Bone marrow (tissue), 2 donors: ENCODE results near the gene LPCAT4.
"Not testable (repeated sequence)": the region's sequence is repeated elsewhere in the genome, so short reads cannot be mapped to it uniquely, and the experiment has no call there.

Experiments used
- DNase-seq, 2 donors: peaks; one replicate each; lab custom pipeline; 2025; lab: John Stamatoyannopoulos, UW

LPCAT4 gene, protein sequence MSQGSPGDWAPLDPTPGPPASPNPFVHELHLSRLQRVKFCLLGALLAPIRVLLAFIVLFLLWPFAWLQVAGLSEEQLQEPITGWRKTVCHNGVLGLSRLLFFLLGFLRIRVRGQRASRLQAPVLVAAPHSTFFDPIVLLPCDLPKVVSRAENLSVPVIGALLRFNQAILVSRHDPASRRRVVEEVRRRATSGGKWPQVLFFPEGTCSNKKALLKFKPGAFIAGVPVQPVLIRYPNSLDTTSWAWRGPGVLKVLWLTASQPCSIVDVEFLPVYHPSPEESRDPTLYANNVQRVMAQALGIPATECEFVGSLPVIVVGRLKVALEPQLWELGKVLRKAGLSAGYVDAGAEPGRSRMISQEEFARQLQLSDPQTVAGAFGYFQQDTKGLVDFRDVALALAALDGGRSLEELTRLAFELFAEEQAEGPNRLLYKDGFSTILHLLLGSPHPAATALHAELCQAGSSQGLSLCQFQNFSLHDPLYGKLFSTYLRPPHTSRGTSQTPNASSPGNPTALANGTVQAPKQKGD

DNA sequence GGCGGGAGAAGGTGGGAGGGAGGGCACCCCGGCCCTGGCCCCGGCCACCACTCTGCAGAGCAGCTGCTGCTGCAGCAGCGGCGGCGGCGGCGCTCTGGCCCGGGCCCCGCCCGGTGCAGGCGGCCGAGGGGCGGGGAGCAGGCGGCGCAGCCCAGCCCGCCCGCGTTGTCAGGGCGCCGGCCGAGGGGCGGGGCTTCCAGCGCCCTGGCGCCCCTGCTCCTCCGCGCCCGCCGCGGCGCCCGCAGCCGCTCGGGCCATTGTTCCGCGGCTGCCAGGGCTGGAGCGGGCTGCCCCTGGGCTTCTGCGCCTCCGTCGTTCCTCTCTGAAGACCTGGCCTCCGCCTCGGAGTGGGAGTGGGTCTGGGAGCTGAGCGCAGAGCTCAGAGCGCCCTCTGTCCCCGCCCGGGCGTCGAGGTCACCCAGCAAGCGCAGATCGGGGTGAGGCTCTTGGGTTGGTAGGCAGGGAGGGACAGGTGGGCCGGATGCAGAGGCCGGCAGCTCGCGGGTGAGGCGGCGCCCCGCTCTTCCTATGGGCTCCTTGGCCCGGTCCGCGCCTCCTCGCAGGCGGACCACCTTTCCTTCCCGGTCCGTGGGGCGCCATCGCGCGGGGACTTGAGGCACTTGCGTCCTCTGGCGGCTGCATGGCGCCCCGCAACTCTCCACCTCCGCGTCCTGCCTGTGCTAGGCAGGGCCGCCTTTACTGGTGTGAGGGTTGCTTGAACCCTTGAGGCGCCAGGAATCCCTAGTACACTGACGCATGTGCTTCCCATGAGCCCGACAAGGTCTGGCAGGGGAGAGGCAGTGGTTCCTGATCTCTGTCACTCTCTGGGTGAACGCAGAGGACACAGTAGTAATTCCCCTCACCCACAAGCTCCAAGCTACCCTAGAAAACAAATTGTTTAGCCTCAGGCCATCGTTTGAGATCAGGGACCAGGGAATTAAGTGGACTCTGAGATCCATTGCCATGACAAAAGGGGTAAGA, at the start of gene LPCAT4:
Gene LPCAT4, minus strand, starts transcription at position 96 of the 981 bp plus-strand sequence. CDS start 96 bp downstream, outside the sequence.
- DNase-seq = peak; percentile 65 to 91

- not testable (repeated sequence) for DNase-seq
These were observed 42.5 kb upstream of the LPCAT4 start for GRCh38 chr15:34409511-34409910.

GRCh38 chr15:34408973-34409372, 42.0 kb upstream of the LPCAT4 start:
- not testable (repeated sequence) for DNase-seq

- not testable (repeated sequence) for DNase-seq
These were observed 36.9 kb upstream of the LPCAT4 start for GRCh38 chr15:34403899-34404298.

GRCh38 chr15:34403160-34403598, 36.2 kb upstream of the LPCAT4 start:
- DNase-seq = not testable (repeated sequence)

DNA sequence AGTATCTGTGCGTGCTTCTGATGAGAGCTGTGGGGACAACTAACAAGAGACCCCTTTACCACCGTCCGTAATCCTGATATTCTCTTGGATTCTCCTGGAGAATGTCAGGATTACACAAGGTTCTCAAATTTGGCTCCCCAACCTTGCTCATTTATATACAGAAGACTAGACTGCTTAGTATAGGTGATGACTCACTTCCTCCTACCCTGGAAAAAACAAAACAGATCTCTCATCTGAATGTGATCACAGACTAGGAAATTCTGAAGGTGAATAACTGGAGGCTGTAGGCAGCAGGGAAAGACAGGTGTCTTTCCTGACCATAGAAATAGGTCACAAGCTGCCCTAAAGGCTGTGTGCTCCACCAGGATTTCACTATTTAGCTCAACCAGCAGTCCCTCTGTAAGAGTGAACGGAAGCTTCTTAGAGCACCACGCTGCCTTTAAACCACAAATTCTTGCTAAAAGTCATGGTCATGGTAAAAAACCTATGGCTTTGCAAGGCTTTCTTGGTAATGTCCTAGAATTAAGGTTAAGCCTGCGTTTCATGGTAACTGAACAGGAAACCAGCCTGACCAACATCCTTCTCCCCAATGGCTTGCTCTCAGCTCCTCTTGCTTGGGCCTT, 30.8 kb upstream of the LPCAT4 start:
- not testable (repeated sequence) for DNase-seq

DNA sequence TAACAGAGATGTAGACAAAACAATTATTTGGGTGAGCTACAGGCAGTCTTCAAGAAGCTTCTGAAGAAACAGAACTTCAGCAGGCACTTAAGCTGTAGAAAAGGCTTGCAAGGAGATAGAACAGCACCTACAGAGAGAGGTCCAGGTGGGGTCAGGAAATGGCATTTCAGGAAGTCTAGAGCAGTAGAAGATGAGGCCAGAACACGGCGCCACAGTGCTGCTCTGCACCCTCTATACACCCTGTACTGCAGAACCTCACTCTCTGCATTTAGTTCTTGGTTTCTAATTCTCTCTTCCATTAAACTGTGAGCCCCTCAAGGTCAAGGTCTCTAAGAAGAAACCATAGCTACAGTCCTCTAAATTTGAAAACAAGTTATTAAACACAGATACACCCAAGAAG, 26.0 kb upstream of the LPCAT4 start:
- DNase-seq = not testable (repeated sequence)

GRCh38 chr15:34389594-34390086, 22.6 kb upstream of the LPCAT4 start:
- DNase-seq = not testable (repeated sequence)

GRCh38 chr15:34381829-34382521, 15.0 kb upstream of the LPCAT4 start:
- not testable (repeated sequence) for DNase-seq

GRCh38 chr15:34380491-34380890, 13.5 kb upstream of the LPCAT4 start:
- DNase-seq = not testable (repeated sequence)

DNA sequence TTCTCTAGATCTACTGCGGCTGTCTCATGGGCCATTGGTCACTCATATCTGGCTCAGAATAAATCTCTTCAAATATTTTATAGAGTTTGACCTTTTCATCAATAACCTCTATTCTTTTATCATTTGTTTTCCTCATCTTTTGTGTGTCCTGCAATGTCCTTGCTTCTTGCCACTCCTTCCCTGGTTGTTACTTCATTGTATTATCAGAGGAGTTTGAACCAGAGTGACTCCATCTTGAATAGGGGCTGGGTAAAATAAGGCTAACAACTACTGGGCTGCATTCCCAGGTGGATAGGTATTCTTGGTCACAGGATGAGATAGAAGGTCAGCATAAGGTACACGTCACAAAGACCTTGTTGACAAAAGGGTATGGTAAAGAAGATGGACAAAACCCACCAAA, 9.9 kb upstream of the LPCAT4 start:
- DNase-seq = no peak

GRCh38 chr15:34375541-34375940, 8.5 kb upstream of the LPCAT4 start:
- not testable (repeated sequence) for DNase-seq

- DNase-seq = no peak
These were observed 7.8 kb upstream of the LPCAT4 start for GRCh38 chr15:34374816-34375215.

GRCh38 chr15:34373951-34374350, 7.0 kb upstream of the LPCAT4 start:
- DNase-seq = no peak

- DNase-seq = no peak
These were observed 3.6 kb upstream of the LPCAT4 start for GRCh38 chr15:34370643-34371042.

- no peak for DNase-seq
These were observed 3.1 kb upstream of the LPCAT4 start for GRCh38 chr15:34370129-34370528.

DNA sequence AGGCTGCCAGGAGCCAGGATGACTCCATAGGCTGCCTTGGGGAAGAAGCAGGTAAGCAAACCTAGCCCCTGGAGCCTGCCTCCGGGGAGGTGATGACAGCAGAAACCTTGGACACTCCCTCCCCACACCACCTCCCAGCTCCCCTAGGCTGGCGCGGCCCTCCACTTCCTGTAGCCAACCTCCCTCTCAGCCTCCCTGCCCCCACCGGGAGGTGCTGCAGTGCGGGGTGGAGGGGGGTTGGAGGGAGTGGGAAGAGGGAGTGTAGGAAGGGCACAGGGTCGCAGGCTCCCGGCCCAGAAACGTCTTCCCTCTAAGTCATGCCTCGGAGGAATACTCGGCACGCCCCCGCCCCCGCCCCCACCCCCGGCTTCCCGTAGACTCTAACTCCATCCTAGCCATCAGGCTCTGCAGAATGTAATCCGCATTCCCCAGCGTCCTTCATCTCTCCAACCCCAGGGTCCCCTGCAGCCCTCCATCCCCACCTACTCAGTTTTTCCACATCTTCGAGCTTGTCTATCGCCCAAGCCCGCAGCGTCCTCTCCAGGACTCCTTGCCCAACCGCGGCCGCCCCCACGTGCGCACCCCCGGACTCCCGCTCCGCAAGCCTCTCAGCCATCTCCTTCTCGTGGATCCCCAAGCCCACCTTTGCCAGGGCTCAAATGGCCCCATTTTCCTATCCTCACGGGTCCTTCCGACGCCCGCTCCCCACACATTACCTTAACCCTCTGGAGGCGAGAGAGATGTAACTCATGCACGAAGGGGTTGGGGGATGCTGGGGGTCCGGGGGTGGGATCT, 528 bp downstream of the LPCAT4 start:
- DNase-seq = peak in 1 of 2 donors; percentile 23

DNA sequence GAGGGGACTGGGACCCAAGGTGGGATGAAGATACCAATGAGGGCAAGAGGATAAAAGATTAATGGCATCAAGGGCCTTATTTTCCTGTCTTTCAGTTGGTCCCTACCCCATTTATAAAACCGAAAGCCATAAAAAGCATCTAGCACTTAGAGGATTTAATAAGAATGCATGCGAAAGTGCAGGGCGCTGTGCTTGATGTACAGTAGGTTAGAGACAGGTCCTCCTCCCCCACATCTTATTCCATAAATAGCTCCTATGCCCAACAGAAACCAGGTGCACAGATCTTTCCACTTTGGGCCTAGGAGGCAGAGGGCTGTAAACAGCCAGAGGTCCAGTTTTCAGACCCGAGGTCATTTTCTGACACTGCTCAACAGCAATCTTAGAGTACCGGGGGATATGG, 1.2 kb downstream of the LPCAT4 start:
- DNase-seq = no peak

- DNase-seq = no peak
These were observed 1.7 kb downstream of the LPCAT4 start for GRCh38 chr15:34365091-34365825.
